OCI-M1 (cell line): ENCODE results near the gene TBC1D2B.
A peak's percentile ranks its signal among the peaks of the same experiment; 100 is the strongest.

Source experiments
- DNase-seq: peaks from one replicate; lab custom pipeline; 2025; lab: John Stamatoyannopoulos, UW

TBC1D2B gene

GRCh38 chr15:78034495-78035191 lies 42.9 kb downstream of the TBC1D2B start:
- DNase-seq, result no peak

DNA sequence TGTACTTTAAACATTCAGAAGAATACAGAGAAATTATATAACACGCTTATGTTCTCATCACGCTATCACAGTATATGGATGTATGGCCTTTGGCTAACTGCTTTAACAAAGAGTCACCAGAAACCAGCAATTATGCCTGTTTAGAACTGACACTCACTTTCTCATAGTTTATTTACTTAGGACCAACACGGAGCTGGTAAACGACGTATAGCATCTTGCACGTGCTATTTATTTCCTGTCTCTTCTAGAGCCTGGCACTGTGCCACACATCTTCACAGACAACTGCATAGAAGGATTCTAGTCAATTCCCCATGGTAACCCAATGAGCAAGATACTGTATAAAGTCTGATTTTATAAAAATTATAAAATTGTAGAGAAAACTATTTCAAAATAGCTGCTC lies 43.6 kb downstream of the TBC1D2B start:
- DNase-seq, result no peak

GRCh38 chr15:78032671-78033070 lies 44.8 kb downstream of the TBC1D2B start:
- peak; percentile 13 for DNase-seq

GRCh38 chr15:78024883-78025282 lies 52.6 kb downstream of the TBC1D2B start:
- no peak for DNase-seq

- DNase-seq, result no peak
Observed at GRCh38 chr15:78024519-78024870, 53.0 kb downstream of the TBC1D2B start.

DNA sequence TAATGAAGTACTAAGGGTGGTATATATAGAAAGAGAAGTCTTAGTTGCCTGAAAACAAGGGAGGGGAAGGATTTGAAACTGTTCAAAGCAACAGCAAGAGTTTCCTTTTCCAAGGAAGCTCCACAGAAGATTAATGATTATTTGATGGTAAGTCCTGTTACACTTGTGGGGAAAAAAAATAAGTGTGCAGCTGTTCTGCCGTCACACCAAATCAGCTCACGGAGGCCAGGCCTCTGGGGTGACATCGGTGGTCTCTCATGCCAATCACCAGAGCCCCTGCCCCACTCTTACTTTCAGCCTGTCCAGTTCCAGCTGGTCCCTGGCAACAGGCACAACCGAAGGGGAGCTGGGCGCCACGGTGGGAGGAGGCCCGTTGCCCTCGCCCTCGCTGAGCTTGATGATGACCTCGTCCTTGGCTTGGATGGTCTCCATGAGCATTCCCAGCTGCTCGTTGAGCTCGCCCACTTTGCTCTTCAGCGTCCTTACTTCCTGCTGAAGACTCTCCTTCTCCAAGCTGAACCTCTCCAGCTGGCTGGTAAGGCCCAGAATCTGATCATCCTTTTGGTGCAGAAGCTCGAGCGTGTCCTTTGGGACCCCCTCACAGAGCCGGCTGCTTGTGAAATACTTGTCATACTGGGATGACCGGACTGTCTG lies 53.5 kb downstream of the TBC1D2B start:
- no peak for DNase-seq

DNA sequence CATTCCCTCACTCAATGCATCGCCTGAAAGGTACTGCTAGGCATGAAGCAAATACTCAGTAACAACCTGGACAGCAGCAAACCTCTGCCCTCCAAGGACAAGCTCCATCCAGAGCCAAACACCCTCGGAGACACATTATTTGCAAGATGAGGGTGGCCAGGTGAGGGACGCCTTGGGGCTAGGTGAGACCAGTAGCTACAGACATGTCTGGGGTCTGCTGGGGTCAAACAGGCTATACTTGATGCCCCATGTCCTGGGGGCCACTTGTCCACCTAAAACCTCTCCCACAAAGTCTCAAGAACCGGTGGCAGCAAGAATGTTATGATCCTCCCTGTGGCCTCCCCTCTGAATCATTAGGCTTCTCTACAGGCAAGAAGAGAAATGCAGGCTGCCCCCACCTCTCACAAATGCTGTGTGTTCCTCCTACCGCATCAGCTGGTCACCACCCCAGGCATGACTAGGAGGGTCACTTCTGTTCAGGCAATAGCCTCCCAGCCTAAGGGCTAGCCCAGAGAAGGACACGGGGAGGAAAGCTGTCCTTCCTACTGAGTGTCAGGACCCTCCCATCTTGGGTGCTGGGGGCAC lies 54.3 kb downstream of the TBC1D2B start:
- no peak for DNase-seq

GRCh38 chr15:78021761-78022160 lies 55.8 kb downstream of the TBC1D2B start:
- no peak for DNase-seq

- no peak for DNase-seq
Observed at GRCh38 chr15:78020007-78020406, 57.5 kb downstream of the TBC1D2B start.

DNA sequence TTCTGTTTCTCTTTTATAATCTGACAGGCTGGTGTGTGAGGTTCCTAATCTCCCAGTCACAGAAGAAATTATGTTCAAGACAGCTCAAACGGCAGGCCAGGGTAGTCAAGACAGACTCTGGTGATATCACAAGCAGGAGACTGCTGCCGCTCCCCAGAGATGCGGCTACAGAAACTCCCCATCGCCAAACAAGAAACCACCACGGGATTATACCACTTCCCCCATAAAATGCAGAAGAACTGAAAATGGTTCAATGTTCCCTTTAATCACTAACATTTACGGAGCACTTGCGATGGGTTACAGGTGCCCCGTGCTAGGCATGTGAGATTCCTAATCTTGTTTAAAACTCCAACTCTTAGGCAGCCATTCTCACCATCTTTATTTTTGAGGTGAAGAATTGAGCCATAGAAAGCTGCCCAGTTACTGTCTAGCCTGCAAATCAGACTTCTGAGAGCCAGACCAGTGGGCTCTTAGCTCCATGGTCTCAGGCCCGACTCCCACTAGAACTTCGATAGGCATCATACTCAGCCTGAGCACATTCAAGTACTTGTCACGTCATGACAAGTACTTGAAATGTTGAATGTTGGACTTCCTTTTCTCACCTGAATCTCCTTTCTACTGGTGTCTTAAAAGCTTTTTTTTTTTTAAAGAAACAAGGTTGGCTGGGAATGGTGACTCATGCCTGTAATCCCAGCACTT lies 58.4 kb downstream of the TBC1D2B start:
- DNase-seq, result peak; percentile 89

GRCh38 chr15:78018445-78018844 lies 59.1 kb downstream of the TBC1D2B start:
- DNase-seq, result no peak

- no peak for DNase-seq
Observed at GRCh38 chr15:78016860-78017259, 60.7 kb downstream of the TBC1D2B start.

GRCh38 chr15:78012643-78013077 lies 64.9 kb downstream of the TBC1D2B start:
- DNase-seq, result no peak

DNA sequence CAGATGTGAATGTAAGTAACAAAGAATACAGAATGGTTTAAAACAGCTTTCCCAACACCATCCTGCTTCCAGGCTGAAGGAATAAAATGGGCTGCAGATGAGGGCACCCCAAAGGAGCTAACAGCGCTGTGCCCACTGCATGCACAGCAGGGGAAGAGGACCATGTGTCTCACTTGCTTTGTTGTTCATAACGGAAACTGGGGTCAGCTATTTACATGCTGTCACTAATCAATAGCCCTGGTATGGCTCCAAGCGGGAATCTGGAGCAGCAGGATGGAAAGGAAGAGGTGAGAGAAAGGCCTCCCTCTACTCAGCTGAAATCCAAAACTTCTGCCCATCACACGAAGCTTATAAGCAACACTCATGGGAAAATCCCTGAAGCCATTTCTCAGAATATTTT lies 67.4 kb downstream of the TBC1D2B start:
- DNase-seq, result no peak

- DNase-seq, result no peak
Observed at GRCh38 chr15:78007964-78008886, 69.3 kb downstream of the TBC1D2B start.

- no peak for DNase-seq
Observed at GRCh38 chr15:78007211-78007931, 70.1 kb downstream of the TBC1D2B start.

DNA sequence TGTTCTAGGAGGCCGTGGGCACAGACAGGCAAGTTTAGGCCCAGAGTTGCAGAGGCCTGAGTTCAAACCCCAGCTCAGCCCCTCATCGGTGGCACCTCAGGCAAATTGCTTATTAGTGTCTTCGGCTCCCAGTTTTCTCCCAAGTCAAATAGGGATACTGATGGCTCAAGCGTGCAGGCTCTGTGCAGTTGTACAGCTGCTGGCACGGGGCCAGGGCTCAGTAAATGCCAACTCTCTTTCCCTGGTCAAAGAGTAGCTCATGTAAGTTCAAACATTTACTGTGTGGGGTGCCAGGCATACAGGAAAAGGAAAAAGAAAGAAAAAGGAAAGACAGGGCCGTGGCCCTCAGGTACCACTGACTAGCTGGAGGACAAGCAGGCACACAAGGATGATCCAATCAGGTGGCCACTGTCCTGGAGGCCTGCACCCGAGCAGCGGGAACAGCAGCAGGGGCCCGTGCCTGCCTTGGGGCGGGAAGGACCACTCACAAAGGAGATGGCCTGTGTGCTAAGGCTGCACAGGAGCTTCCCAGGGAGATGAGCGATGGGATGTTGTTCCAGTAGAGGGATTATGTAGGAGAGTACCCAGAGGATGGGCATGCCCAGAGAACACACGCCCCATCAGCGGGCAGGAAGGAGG lies 70.8 kb downstream of the TBC1D2B start:
- no peak for DNase-seq

- DNase-seq, result no peak
Observed at GRCh38 chr15:78004919-78005634, 72.4 kb downstream of the TBC1D2B start.

DNA sequence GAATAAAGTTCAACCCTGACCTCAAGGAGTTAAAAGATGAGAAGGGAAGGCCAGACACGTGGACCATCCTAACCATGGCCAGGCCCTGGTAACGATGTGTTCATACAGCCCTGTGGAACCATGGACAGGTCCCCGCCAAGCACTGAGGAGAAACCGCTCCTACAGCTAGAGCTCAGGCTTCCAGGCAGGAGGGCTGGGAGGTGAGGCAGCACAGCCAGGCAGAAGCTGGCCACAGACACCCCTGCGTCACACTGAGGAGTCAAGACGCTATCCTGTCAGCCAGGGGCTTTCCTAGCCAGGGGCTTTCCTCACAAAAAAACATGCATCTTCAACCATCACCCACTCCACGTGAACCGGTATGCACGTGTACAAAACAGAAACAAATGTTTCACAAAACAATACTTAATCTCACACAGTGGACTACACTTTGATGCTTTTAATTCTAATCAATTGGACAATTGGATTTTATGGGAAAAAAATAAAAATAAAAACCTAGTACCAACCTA lies 73.2 kb downstream of the TBC1D2B start:
- DNase-seq, result no peak

- no peak for DNase-seq
Observed at GRCh38 chr15:78003539-78004008, 73.9 kb downstream of the TBC1D2B start.
